A204.1 (cell line): Measurements from ENCODE around the gene DEFB131A.
"Not testable (repeated sequence)": the region's sequence is repeated elsewhere in the genome, so short reads cannot be mapped to it uniquely, and the experiment has no call there.

Source experiments
- FAIRE-seq: peaks from 2 replicates; lab custom pipeline; 2012; peaks lifted over from hg19 to GRCh38; lab: Jason Lieb, UNC

DEFB131A gene

GRCh38 chr4:9494256-9495035 lies 50.2 kb downstream of the DEFB131A start:
- not testable (repeated sequence) for FAIRE-seq

DNA sequence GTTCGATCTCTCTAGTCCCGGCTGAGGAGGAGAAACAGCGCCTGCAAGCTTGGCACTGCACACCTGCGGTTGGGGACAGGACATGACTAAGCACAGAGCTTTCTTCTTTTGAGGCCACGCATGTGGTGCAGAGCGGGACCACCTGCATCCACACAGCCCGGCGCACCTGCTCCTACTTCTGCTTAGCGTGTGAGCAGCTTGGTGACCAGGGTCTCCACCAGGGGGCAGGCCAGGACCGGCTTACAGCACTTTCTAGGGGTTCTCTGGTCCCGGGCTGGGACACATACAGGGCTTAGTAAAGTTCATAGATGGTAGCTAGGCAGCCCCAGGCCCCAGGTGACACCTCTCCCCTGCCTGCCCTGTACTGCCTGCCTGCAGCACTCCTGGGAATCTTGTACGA lies 51.2 kb downstream of the DEFB131A start:
- not testable (repeated sequence) for FAIRE-seq

DNA sequence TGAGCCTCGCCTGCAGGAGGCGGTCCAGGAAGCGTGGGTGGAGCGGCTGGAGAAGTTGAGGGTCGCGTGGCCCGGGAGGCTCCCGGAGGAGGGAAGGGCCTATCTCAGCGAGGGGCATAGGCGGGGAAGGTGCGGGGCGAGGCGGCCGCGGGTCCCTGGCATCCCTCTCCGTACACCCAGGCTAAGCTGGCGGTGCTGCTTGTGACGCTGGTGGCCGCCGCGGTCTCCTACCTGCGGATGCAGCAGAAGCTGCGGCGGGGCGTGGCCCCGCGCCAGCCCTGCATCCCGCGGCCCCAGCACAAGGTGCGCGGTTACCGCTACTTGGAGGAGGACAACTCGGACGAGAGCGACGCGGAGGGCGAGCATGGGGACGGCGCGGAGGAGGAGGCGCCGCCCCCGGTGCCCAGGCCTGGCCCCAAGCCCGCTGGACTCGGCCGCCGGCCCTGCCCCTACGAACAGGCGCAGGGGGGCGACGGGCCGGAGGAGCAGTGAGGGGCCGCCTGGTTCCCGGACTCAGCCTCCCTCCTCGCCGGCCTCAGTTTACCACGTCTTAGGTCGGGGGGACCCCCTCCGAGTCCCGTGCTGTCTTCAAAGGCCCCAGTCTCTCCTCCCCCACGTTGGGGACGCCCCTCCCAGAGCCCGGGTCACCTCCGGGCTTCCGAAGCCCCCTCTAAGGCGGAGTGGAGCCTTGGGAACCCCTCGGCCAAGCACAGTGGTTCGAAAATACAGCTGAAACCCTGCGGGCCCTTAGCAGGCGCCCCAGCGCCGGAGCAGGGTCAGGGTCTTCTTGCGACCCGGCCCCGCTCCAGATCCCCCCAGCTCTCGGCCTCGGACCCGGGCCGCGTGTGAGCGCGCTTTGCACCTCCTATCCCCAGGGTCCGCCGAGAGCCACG lies 53.6 kb downstream of the DEFB131A start:
- FAIRE-seq: not testable (repeated sequence)

GRCh38 chr4:9498468-9499040 lies 54.3 kb downstream of the DEFB131A start:
- not testable (repeated sequence) for FAIRE-seq

- FAIRE-seq: not testable (repeated sequence)
These were observed 55.8 kb downstream of the DEFB131A start for GRCh38 chr4:9499974-9500487.
